Measurements from ENCODE around the gene CFAP44.

The CFAP44 gene

GRCh38 chr3:113436809-113437208 lies 4.5 kb downstream of the CFAP44 start:
- Mint-ChIP-seq H3K9me3 (no peaks in the 10 kb centered on the region), H3K27ac (no peak overlapping the region), H3K4me3 (no peak overlapping the region), H3K27me3 (ENCODE audit: low read depth, poor library complexity) (no peaks in the 10 kb centered on the region), H3K4me1 (no peaks in the 10 kb centered on the region), H3K36me3 (ENCODE audit: low read depth) (peaks cover 9% of the 10 kb centered on the region)
- no peak for DNase-seq
- TF ChIP-seq, protein P1, sequence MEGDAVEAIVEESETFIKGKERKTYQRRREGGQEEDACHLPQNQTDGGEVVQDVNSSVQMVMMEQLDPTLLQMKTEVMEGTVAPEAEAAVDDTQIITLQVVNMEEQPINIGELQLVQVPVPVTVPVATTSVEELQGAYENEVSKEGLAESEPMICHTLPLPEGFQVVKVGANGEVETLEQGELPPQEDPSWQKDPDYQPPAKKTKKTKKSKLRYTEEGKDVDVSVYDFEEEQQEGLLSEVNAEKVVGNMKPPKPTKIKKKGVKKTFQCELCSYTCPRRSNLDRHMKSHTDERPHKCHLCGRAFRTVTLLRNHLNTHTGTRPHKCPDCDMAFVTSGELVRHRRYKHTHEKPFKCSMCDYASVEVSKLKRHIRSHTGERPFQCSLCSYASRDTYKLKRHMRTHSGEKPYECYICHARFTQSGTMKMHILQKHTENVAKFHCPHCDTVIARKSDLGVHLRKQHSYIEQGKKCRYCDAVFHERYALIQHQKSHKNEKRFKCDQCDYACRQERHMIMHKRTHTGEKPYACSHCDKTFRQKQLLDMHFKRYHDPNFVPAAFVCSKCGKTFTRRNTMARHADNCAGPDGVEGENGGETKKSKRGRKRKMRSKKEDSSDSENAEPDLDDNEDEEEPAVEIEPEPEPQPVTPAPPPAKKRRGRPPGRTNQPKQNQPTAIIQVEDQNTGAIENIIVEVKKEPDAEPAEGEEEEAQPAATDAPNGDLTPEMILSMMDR (IDR thresholded peaks at IDR 0.05) = no peak

- no peaks in the 10 kb centered on the region for H3K9me3 Mint-ChIP-seq
Measured at GRCh38 chr3:113431811-113432210, 9.5 kb downstream of the CFAP44 start.

GRCh38 chr3:113428581-113428980 lies 12.7 kb downstream of the CFAP44 start:
- H3K36me3 Mint-ChIP-seq (ENCODE audit: low read depth) = peaks cover 45% of the 10 kb centered on the region
- H3K27me3 Mint-ChIP-seq (ENCODE audit: low read depth, poor library complexity) = no peaks in the 10 kb centered on the region
- no peaks in the 10 kb centered on the region for H3K9me3 Mint-ChIP-seq
- H3K27ac Mint-ChIP-seq = no peak overlapping the region
- TF ChIP-seq, protein P1 (IDR thresholded peaks at IDR 0.05) = no peak
- DNase-seq = no peak
- H3K4me1 Mint-ChIP-seq = peaks cover 19% of the 10 kb centered on the region
- no peak overlapping the region for H3K4me3 Mint-ChIP-seq

More at GRCh38 chr3:113431811-113432210, 9.5 kb downstream of the CFAP44 start:
- TF ChIP-seq, protein P1 (IDR thresholded peaks at IDR 0.05) = no peak
- no peak for DNase-seq
- peaks cover 19% of the 10 kb centered on the region for H3K4me1 Mint-ChIP-seq
- no peaks in the 10 kb centered on the region for H3K27me3 Mint-ChIP-seq (ENCODE audit: low read depth, poor library complexity)
- no peak overlapping the region for H3K27ac Mint-ChIP-seq
- H3K36me3 Mint-ChIP-seq (ENCODE audit: low read depth) = peaks cover 19% of the 10 kb centered on the region
- no peak overlapping the region for H3K4me3 Mint-ChIP-seq

- H3K36me3 Mint-ChIP-seq (ENCODE audit: low read depth) = peaks cover 70% of the 10 kb centered on the region
- H3K27ac Mint-ChIP-seq = no peak overlapping the region
- no peak for DNase-seq
- H3K27me3 Mint-ChIP-seq (ENCODE audit: low read depth, poor library complexity) = no peaks in the 10 kb centered on the region
- TF ChIP-seq, protein P1 (IDR thresholded peaks at IDR 0.05) = no peak
- H3K4me1 Mint-ChIP-seq = no peaks in the 10 kb centered on the region
- H3K4me3 Mint-ChIP-seq = no peak overlapping the region
- no peaks in the 10 kb centered on the region for H3K9me3 Mint-ChIP-seq
Measured at GRCh38 chr3:113423699-113424098, 17.6 kb downstream of the CFAP44 start.

DNA sequence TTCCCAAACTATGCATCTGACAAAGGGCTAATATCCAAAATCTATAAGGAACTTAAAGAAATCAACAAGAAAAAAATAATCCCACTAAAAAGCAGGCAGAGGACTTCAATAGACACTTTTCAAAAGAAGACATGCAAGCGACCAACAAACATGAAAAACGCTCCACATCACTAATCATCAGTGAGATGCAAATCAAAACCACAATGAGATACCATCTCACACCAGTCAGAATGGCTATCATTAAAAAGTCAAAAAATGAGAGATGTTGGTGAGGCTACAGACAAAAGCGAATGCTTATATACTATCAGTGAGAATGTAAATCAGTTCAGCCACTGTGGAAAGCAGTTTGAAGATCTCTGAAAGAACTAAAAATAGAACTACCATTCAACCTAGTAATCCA lies 20.2 kb downstream of the CFAP44 start:
- Mint-ChIP-seq H3K4me3 (no peak overlapping the region), H3K36me3 (ENCODE audit: low read depth) (peaks cover 56% of the 10 kb centered on the region), H3K4me1 (no peaks in the 10 kb centered on the region), H3K27me3 (ENCODE audit: low read depth, poor library complexity) (no peaks in the 10 kb centered on the region), H3K9me3 (peaks cover 8% of the 10 kb centered on the region), H3K27ac (no peak overlapping the region)
- TF ChIP-seq, protein P1 (IDR thresholded peaks at IDR 0.05) = no peak
- no peak for DNase-seq

GRCh38 chr3:113409676-113410075 lies 31.6 kb downstream of the CFAP44 start:
- no peaks in the 10 kb centered on the region for H3K4me1 Mint-ChIP-seq
- no peak for DNase-seq
- H3K9me3 Mint-ChIP-seq = peaks cover 53% of the 10 kb centered on the region
- H3K27me3 Mint-ChIP-seq (ENCODE audit: low read depth, poor library complexity) = peaks cover 4% of the 10 kb centered on the region
- H3K27ac Mint-ChIP-seq = no peak overlapping the region
- no peak overlapping the region for H3K4me3 Mint-ChIP-seq
- TF ChIP-seq, protein P1 (IDR thresholded peaks at IDR 0.05) = no peak
- peaks cover 37% of the 10 kb centered on the region for H3K36me3 Mint-ChIP-seq (ENCODE audit: low read depth)

Data from nephron progenitor cell (in vitro differentiated cells).